DND-41 (cell line): ENCODE results near the gene THSD7B.

Experiments
- CTCF ChIP-seq: IDR thresholded peaks from 2 replicates; pipeline ENCODE4 v1.5.1; 2012; ENCODE audit warnings: borderline replicate concordance, low read length, moderate library complexity, mild to moderate bottlenecking; ENCODE audit not compliant: poor library complexity, severe bottlenecking; ENCODE audit errors: extremely low read depth
- EZH2 ChIP-seq: IDR thresholded peaks from 3 replicates; pipeline ENCODE4 v1.6.1; 2012; ENCODE audit warnings: borderline replicate concordance, low read depth, mild to moderate bottlenecking, moderate library complexity, low read length, inconsistent platforms; ENCODE audit not compliant: severe bottlenecking

- no peak for TF ChIP-seq EZH2
- no peak for TF ChIP-seq CTCF
These were observed 888.7 kb downstream of the THSD7B start for GRCh38 chr2:137654046-137654445.
